NK-92 treated with Interleukin-12 subunit alpha and Interleukin-12 subunit beta, amount 100 ng/mL, for 24 hours (cell line): ENCODE measurements around the gene NANP.
"Not testable (repeated sequence)": the region's sequence is repeated elsewhere in the genome, so short reads cannot be mapped to it uniquely, and the experiment has no call there.

Experiments
- DNase-seq: peaks from one replicate; lab custom pipeline; 2025; lab: John Stamatoyannopoulos, UW

The NANP gene

GRCh38 chr20:25606094-25606695, 17.6 kb downstream of the NANP start:
- no peak for DNase-seq

DNA sequence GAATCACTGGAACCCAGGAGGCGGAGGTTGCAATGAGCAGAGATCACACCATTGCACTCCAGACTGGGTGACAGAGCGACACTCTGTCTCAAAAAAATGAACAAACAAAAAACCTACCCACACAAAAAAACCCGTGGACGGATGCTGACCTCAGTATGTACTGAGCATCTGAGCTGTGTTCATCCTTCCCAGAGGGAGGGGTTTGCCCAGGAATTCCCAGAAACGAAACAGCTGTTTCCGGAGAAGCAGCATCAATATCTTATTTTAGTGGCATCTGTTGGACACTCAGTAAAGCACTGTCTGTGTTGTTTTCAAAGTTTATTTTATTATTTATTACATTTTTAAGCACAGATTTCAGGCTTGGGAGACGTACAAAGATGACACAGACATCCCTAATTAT, 18.7 kb downstream of the NANP start:
- DNase-seq, result no peak

GRCh38 chr20:25604611-25605010, 19.2 kb downstream of the NANP start:
- DNase-seq, result no peak

- not testable (repeated sequence) for DNase-seq
Observed at GRCh38 chr20:25602914-25603309, 20.9 kb downstream of the NANP start.

DNA sequence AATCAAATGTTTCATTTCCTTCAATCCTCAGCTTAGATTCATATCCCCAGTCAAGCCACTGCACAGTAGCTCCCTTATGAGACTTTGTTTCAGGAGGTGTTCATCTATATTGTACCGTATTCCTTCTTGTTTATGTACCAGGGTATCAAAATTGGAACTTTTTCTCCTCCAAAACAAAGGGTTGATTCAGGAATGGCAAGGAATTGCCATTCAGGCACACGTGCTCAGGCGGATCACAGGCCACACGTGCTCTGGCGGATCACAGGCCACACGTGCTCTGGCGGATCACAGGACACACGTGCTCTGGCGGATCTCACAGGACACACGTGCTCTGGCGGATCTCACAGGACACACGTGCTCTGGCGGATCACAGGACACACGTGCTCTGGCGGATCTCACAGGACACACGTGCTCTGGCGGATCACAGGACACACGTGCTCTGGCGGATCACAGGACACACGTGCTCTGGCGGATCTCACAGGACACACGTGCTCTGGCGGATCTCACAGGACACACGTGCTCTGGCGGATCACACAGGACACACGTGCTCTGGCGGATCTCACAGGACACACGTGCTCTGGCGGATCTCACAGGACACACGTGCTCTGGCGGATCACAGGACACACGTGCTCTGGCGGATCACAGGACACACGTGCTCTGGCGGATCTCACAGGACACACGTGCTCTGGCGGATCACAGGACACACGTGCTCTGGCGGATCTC, 21.5 kb downstream of the NANP start:
- DNase-seq, result not testable (repeated sequence)

- DNase-seq, result no peak
Observed at GRCh38 chr20:25601659-25602058, 22.2 kb downstream of the NANP start.

GRCh38 chr20:25600632-25601031, 23.2 kb downstream of the NANP start:
- DNase-seq, result no peak

DNA sequence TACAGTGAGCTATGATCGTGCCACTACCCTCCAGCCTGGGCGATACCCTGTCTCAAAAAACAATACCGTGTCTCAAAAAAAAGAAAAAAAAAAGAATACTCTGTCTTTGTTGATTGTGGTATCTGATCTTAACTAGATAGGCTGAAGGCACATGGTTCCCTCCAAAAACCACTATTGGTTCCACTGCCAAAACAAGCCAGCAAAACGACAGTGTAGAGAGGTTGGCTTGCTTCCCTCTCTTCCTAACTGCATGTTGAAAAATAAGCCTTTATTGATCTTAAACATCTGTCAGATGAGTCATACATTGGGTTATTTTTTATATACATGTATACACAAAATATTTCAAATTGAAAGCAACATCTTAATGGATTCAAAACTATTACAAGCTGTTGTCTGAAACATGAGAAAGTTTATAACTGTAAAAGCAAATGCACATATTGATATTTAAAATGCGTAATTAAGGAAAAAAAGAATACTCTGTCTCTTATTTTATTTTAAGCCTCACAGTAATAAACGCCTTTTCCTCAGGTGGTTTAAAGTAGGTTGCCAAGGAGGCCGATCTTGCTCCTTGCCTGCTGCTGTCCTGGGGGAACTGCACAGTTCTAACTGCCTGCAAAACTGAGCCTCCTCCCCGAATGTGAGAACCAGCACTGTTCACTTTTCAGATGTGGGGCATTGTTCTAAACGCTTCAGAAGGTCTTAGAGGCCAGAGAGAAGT, 31.5 kb downstream of the NANP start:
- no peak for DNase-seq

DNA sequence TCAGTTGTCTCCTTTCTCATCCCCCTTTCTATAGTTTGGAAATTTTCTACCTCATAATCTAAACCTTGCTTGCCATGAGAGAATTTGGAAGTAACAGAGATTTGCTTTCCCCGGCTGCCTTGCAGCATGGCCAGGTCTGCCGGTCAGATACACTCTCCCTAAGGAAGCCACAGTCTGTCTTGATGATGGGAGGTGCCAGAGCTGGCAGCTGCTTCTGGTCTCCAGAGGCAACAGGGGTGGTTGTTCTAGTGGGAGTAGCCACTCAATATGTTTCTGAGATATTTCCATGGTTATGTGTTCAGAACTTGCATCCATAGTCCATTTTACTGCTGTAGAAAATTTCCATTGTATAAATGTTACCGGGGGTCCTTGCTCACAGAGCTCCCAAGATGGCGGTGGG, 33.0 kb downstream of the NANP start:
- not testable (repeated sequence) for DNase-seq

DNA sequence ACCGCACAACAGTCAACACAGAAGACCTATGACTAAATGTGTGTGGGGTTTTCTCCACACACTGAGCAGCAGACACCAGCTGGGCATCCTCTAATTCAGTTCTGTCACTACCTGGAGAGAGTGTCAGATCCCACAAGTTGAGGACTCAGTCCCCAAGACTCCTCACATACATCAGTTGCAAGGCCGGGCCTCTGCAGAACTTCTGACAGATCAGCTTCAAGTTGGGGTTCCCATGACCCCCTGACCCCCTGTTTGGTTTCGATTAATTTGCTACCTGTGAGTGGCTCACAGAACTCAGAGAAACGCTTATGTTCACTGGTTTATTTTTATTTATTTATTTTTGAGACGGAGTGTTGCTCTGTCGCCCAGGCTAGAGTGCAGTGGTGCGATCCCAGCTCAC, 35.3 kb downstream of the NANP start:
- no peak for DNase-seq

- DNase-seq, result no peak
Observed at GRCh38 chr20:25587536-25587935, 36.3 kb downstream of the NANP start.

DNA sequence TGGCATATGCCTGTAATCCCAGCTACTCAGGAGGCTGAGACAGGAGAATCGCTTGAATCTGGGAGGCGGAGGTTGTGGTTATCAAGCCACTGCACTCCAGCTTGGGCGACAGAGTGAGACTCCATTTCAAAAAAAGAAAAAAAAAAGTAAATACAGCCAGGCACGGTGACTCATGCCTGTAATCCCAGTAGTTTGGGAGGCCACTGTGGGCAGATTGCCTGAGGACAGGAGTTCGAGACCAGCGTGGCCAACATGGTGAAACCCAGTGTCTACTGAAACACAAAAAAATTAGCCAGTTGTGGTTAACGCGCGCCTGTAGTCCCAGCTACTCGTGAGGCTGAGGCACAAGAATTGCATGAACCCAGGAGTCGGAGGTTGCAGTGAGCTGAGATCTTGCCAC, 36.9 kb downstream of the NANP start:
- no peak for DNase-seq

DNA sequence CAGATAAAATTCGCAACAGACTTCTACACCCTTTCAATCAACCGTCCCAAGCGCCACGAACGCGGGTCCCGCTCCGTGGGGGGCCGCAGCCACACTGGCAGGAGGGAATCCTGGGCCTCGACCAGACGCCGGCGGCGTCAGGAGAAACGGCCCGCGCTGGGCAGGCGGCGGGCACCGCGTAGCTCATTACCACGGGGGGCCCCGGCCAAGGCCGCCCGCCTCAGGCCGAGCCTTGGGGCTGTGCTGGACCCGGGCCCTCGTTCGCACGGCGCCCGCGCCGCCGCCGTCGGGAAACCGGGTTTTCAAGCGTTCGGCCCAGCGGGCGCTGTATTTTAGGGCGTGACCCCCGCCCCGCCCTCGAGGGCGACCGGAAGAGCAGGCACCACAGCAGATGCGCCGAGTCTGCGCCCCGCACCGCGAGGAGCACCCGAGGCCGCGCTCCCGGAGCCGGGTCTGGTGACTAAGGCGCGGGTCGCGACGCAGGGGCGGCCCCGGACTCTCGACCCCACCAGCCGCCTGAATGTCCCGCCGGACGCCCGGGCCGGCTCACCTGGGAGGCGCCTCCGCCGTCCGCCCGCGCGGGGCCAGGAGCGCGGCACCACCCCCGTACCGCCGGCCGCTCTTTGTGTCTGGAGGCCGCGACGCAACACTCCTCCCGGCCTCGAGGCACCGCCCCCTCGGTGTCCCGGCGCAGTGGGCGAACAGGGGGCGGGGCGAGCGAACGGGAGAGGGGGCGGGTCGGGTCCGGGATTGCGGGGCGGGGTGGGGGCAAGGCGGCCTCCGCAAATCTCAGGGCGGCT, 38.7 kb downstream of the NANP start, which contains the start of gene NINL:
NINL (minus strand) TSS at position 627 of the 800 bp plus-strand sequence. CDS start 58,944 bp downstream, outside the sequence.
- no peak for DNase-seq

DNA sequence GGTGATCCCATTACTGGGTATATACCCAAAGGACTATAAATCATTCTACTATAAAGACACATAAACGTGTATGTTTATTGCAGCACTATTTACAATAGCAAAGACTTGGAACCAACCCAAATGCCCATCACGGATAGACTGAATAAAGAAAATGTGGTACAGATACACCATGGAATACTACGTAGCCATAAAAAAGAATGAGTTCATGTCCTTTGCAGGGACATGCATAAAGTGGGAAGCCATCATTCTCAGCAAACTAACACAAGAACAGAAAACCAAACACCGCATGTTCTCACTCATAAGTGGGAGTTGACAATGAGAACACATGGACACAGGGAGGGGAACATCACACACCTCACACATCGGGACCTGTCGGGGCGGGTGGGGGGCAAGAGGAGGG, 40.2 kb downstream of the NANP start:
- not testable (repeated sequence) for DNase-seq

DNA sequence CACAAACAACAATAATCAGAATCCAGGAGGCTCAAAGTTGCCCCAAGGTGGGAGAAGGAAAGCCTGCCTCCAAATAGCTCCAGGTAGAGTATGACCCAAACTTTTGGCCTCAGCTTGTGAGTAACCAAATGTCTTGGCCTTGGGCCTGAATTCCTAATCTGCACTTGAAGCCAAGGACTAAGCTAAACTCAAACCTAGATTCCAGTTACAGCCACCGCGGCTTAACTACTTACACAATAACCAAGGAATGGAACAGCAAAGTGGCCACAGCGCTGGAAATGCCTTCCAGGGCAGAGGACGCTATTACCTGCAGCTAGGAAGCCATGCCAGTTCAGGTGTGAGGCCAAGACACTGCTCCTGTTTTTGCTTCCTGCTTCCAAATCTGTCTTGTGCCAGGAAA, 43.1 kb downstream of the NANP start:
- DNase-seq, result no peak

DNA sequence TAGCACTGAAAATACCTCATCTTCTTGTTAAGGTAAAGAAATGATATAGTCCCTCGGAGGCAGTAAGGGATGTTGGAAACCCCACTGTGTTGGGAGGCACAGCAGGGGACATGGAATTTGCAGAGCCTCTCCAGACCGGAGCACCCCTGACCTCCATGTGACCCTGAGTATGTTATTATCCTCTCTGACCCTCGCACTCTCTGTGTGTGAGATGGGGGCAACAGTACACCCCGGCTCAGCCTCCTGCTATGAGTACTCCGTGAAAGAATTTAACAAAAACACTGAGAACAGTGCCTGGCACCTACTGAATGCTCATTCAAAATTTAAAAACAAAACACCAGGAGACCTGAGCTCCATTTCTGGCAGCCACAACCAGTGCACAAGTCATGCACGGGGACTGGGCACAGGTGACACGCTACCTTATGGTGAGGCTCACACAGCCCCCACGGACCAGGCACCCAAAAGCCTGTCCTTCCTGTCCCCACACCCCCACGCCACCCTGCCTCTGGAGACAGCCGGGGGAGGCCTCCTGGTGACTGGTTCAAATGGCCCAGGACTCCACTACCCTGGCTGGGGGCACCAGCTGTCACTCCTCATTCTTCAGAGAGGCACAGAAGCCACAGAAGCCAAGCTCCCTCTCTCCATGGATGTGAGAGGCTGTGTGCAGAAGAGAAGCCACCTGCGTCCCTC, 44.6 kb downstream of the NANP start:
- no peak for DNase-seq

- DNase-seq, result no peak
Observed at GRCh38 chr20:25576783-25577530, 46.9 kb downstream of the NANP start.

- DNase-seq, result no peak
Observed at GRCh38 chr20:25574411-25574810, 49.4 kb downstream of the NANP start.

DNA sequence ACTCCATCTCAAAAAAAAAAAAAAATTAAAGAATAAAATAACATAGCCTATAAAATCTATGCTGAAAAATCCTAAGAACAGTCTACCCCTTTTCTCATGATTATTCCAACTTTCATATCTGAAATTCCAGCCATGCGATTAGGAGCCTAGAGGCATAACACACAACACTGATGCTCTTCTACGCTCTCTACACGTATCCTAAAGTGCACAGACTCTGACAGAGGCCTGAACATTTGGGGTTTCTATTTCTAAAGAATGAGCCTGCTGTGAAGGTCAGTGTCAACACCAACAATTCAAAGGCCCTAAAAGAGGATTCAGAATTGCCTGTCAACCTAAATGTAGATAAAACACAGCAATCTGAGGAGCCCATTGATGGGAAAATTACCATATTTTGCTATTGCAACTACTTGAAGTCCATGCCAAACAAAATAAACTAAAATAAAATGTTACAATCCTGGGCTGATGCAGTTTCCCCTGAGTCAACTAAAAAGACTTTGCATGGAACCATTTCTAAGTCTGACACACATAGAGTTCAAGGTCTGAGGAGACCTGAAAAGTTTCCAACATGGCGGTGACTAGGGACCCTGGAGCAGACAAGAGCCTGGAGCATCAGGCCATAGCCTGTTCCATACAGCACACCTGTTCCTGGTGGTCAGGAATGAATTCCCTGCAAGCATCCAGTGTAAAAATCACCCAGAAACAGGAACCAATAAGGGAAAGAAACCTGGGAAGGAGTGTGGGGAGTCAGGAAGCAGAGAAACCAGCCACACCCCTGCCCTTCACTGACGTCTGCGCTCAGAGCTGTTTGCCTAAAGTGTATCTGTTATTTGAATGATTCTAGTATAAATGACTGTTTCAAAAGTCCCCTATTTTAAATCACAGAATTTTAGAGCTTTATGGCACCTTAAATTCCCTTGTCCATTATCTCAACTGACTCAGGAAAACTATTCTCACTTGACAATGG, 50.2 kb downstream of the NANP start:
- DNase-seq, result no peak

DNA sequence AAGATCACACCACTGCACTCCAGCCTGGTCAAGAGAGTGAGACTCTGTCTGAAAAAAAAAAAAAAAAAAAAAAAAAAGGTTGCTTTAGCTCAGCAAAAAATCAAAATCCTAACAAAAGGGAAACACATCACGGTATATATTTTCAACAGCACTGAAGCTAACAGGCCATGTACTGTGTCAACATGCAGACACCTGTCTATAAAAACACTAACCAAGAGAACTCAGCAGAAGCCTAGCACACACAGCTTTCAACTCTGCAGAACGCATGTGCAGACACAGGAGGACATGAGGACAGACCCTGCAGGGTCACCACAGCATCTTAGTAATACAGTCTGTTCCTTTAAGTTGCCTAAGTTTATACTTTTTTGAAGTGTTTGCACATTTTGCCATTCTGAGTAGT, 52.0 kb downstream of the NANP start:
- DNase-seq, result no peak
